ENCODE data around the gene SYCN.

SYCN gene

GRCh38 chr19:39155741-39156140 lies 48.3 kb downstream of the SYCN start:
- DNase-seq (ENCODE audit: low spot score) = no peak

GRCh38 chr19:39155114-39155700 lies 48.9 kb downstream of the SYCN start:
- no peak for DNase-seq (ENCODE audit: low spot score)

- no peak for DNase-seq (ENCODE audit: low spot score)
These were observed 49.4 kb downstream of the SYCN start for GRCh38 chr19:39154629-39155100.

GRCh38 chr19:39154100-39154628 lies 49.9 kb downstream of the SYCN start:
- no peak for DNase-seq (ENCODE audit: low spot score)

Data from activated CD4-positive, alpha-beta T cell treated with anti-CD3 and anti-CD28 coated beads, Interleukin-2, Interleukin-4, amounts not matched to agents 100 ng/mL and 50 ng/mL, durations not matched to agents 16 hours and 8 hours (primary cell).